AG10803 (cell line): Measurements from ENCODE around the gene ACAP1.

Experiments
- DNase-seq: peaks from one replicate; pipeline ENCODE4 v3.0.0; 2010; ENCODE audit warnings: low read depth
- H3K4me3 ChIP-seq: 2 replicates; pipeline ENCODE4 v1.5.1; 2011; ENCODE audit warnings: mild to moderate bottlenecking, low read length, control low read depth
- TF ChIP-seq, protein P1 (sequence below): conservative IDR thresholded peaks from 2 replicates; pipeline ENCODE4 v1.5.1; 2011; ENCODE audit warnings: mild to moderate bottlenecking, low read length, control low read depth, inconsistent platforms

ACAP1 gene

GRCh38 chr17:7318121-7318860, 18.0 kb upstream of the ACAP1 start:
- TF ChIP-seq, protein P1, sequence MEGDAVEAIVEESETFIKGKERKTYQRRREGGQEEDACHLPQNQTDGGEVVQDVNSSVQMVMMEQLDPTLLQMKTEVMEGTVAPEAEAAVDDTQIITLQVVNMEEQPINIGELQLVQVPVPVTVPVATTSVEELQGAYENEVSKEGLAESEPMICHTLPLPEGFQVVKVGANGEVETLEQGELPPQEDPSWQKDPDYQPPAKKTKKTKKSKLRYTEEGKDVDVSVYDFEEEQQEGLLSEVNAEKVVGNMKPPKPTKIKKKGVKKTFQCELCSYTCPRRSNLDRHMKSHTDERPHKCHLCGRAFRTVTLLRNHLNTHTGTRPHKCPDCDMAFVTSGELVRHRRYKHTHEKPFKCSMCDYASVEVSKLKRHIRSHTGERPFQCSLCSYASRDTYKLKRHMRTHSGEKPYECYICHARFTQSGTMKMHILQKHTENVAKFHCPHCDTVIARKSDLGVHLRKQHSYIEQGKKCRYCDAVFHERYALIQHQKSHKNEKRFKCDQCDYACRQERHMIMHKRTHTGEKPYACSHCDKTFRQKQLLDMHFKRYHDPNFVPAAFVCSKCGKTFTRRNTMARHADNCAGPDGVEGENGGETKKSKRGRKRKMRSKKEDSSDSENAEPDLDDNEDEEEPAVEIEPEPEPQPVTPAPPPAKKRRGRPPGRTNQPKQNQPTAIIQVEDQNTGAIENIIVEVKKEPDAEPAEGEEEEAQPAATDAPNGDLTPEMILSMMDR = no peak
- H3K4me3 ChIP-seq = no peak overlapping the region
- no peak for DNase-seq

DNA sequence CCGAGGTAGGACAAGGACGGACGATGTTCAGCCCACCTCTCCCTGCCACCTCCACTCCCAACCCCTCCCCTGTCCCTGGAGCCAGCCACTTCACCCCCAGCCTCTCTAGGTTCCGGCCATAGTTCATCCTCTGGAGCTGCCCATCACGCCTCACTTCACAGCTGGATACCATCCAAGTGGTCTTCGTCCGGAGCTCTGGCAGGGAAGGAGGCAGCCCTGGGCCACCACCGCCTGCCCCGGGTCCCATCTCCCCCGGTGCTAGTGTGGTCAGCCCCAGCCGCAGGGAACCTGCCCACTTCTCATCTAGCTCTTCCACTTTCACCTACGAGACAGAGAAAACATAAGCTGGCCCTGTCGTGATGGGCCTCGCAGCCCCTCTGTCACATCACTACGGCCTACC, 14.9 kb upstream of the ACAP1 start:
- no peak for DNase-seq
- TF ChIP-seq, protein P1 = no peak

DNA sequence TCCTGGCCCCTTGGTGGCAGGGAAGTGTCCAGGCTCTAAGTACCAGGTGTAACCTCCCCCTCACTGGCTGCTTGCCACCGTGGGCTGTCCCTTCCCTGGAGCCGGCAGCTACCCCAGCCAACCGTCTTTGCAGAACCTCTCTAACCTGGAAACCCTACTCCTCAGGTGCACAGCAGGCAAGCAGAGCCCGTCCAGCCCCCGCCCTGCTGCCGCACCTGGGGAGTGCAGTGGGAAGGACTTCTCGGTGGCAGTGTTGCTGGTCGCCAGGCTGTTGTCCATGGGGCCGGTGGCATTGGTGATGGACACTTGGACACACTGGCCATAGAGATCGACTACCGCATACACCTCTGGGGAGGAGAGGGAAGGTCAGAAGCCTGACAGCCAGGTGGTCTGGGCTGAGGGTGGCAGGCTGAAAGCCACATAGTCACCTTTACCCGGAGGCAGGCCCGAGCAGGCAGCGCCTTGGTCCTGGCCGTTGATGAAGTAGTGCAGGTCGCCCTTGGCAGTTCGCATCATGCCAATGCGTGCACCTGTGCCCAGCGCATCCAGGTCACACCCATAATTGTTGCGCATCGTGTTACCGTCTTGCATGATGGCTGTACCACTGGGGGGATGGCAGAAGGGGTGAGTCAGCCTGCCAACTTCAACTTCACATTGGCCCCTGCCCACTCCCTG, 13.7 kb upstream of the ACAP1 start:
- H3K4me3 ChIP-seq = no peak overlapping the region
- TF ChIP-seq, protein P1 = no peak
- DNase-seq = no peak

More for the DNA sequence above, 14.9 kb upstream of the ACAP1 start:
- no peak overlapping the region for H3K4me3 ChIP-seq

GRCh38 chr17:7323731-7324437, 12.4 kb upstream of the ACAP1 start:
- TF ChIP-seq, protein P1 = peak; percentile 80
- H3K4me3 ChIP-seq = no peak overlapping the region
- peak; percentile 20 for DNase-seq

DNA sequence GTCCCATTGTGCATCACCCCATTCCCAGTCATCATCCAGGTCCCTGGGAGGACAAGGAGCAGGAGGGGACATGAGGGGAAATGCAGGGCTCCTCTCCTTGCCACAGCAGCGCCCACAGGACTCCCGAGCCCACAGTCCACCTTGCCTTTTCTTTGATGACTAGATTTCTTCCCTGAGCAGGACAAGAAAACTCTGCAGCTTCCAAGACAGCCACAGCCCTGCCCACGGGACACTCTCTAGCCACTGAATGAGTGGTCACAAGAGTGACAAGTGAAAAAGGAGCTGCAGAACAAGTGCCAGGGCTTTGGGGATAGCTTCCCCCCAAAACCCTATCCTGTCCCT, 11.9 kb upstream of the ACAP1 start:
- TF ChIP-seq, protein P1 = no peak
- DNase-seq = no peak
- no peak overlapping the region for H3K4me3 ChIP-seq

DNA sequence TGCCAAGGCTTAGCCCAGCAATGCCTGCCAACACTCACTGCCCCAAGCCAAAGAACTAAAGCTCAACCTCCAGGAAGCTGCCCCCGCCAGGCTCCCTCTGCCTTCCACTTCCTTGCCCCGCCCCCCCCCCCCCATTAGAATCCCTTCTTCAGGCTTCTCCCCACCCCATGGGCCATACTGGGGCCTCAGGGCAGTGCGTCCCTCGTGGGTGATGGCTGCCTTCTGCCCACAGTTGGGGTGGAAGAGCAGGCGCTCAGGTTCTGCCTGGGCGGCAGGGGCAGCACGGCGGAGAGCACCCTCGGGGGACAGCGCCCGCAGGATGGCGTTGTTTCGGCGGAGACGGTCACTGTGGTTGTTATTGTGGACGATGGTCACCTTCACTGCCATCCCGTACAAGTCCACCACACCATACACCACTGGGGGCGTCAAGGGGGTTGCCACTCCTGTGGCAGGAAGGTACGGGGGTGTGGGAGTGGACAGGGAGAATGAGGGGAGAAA, 11.2 kb upstream of the ACAP1 start:
- TF ChIP-seq, protein P1 = no peak
- no peak for DNase-seq
- no peak overlapping the region for H3K4me3 ChIP-seq
